Stimulated activated CD4-positive, alpha-beta T cell treated with anti-CD3 and anti-CD28 coated beads, Interleukin-12 subunit alpha, Interleukin-12 subunit beta, amount 100 ng/mL, for 4 hours (primary cell): ENCODE data around the gene IL17D.

Experiments
- DNase-seq: peaks from one replicate; pipeline ENCODE4 v3.0.0-alpha.2; 2020

IL17D gene

GRCh38 chr13:20696073-20696472, 7.4 kb upstream of the IL17D start:
- no peak for DNase-seq

- no peak for DNase-seq
These were observed 3.8 kb upstream of the IL17D start for GRCh38 chr13:20699715-20700114.

- DNase-seq, result no peak
These were observed 3.2 kb upstream of the IL17D start for GRCh38 chr13:20700288-20700687.

GRCh38 chr13:20701461-20701860, 2.0 kb upstream of the IL17D start:
- no peak for DNase-seq

GRCh38 chr13:20702530-20702914, 977 bp upstream of the IL17D start:
- no peak for DNase-seq

- peak; percentile 72 for DNase-seq
These were observed 420 bp downstream of the IL17D start for GRCh38 chr13:20703780-20704458.

- DNase-seq, result no peak
These were observed 1.1 kb downstream of the IL17D start for GRCh38 chr13:20704459-20705069.

GRCh38 chr13:20706661-20707060, 3.2 kb downstream of the IL17D start:
- no peak for DNase-seq

GRCh38 chr13:20708216-20708615, 4.7 kb downstream of the IL17D start:
- no peak for DNase-seq

GRCh38 chr13:20709369-20709768, 5.9 kb downstream of the IL17D start:
- no peak for DNase-seq

GRCh38 chr13:20709782-20710181, 6.3 kb downstream of the IL17D start:
- no peak for DNase-seq

GRCh38 chr13:20711301-20712044, 8.0 kb downstream of the IL17D start:
- no peak for DNase-seq

- no peak for DNase-seq
These were observed 9.5 kb downstream of the IL17D start for GRCh38 chr13:20713014-20713376.

GRCh38 chr13:20713751-20714150, 10.3 kb downstream of the IL17D start:
- DNase-seq, result no peak

- no peak for DNase-seq
These were observed 10.7 kb downstream of the IL17D start for GRCh38 chr13:20714161-20714560.

GRCh38 chr13:20714563-20715329, 11.2 kb downstream of the IL17D start:
- DNase-seq, result no peak

- DNase-seq, result no peak
These were observed 11.8 kb downstream of the IL17D start for GRCh38 chr13:20715330-20715712.

- no peak for DNase-seq
These were observed 13.5 kb downstream of the IL17D start for GRCh38 chr13:20716951-20717350.

- DNase-seq, result no peak
These were observed 14.4 kb downstream of the IL17D start for GRCh38 chr13:20717581-20718542.

- no peak for DNase-seq
These were observed 15.6 kb downstream of the IL17D start for GRCh38 chr13:20718958-20719566.

- no peak for DNase-seq
These were observed 16.3 kb downstream of the IL17D start for GRCh38 chr13:20719783-20720182.

- DNase-seq, result no peak
These were observed 17.0 kb downstream of the IL17D start for GRCh38 chr13:20720499-20720898.
